ENCODE data around the gene IL1A.

The IL1A gene

GRCh38 chr2:112825706-112826105 lies 41.4 kb upstream of the IL1A start:
- TF ChIP-seq, protein P1, sequence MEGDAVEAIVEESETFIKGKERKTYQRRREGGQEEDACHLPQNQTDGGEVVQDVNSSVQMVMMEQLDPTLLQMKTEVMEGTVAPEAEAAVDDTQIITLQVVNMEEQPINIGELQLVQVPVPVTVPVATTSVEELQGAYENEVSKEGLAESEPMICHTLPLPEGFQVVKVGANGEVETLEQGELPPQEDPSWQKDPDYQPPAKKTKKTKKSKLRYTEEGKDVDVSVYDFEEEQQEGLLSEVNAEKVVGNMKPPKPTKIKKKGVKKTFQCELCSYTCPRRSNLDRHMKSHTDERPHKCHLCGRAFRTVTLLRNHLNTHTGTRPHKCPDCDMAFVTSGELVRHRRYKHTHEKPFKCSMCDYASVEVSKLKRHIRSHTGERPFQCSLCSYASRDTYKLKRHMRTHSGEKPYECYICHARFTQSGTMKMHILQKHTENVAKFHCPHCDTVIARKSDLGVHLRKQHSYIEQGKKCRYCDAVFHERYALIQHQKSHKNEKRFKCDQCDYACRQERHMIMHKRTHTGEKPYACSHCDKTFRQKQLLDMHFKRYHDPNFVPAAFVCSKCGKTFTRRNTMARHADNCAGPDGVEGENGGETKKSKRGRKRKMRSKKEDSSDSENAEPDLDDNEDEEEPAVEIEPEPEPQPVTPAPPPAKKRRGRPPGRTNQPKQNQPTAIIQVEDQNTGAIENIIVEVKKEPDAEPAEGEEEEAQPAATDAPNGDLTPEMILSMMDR (IDR thresholded peaks at IDR 0.05; ENCODE audit: borderline replicate concordance, control extremely low read depth, extremely low read depth, insufficient read depth, missing control alignments) = no peak
- DNase-seq (ENCODE audit: low spot score) = no peak
- in situ Hi-C loops (cut with MboI; ENCODE audit: low sequenced_read_pairs, unreplicated experiment) = no loop called here

GRCh38 chr2:112824694-112825085 lies 40.4 kb upstream of the IL1A start:
- in situ Hi-C loops (cut with MboI; ENCODE audit: low sequenced_read_pairs, unreplicated experiment) = no loop called here
- DNase-seq (ENCODE audit: low spot score) = no peak
- TF ChIP-seq, protein P1 (IDR thresholded peaks at IDR 0.05; ENCODE audit: borderline replicate concordance, control extremely low read depth, extremely low read depth, insufficient read depth, missing control alignments) = no peak

DNA sequence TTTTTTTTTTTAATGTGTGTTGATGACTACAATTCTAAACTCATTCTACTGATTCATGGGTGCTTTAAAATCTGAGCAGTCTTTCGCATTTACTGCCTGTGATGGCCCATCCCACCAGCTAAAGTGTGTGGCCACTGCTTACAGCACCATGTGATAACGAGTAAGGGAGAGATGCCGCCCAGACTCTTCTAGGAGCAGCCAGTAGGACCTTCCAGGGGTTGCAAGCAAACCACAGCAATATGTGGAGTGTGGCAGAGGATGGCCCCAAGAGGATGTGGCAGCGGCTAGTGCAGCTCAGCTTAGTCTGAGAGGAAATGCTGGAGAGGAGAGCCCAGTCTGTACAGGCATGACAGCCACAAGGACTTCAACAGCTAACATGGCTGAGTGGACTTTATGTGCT lies 37.4 kb upstream of the IL1A start:
- in situ Hi-C loops (cut with MboI; ENCODE audit: low sequenced_read_pairs, unreplicated experiment) = no loop called here
- DNase-seq (ENCODE audit: low spot score) = no peak
- TF ChIP-seq, protein P1 (IDR thresholded peaks at IDR 0.05; ENCODE audit: borderline replicate concordance, control extremely low read depth, extremely low read depth, insufficient read depth, missing control alignments) = no peak

GRCh38 chr2:112821142-112821541 lies 36.8 kb upstream of the IL1A start:
- in situ Hi-C loops (cut with MboI; ENCODE audit: low sequenced_read_pairs, unreplicated experiment) = no loop called here
- peak; percentile 71 for DNase-seq (ENCODE audit: low spot score)
- TF ChIP-seq, protein P1 (IDR thresholded peaks at IDR 0.05; ENCODE audit: borderline replicate concordance, control extremely low read depth, extremely low read depth, insufficient read depth, missing control alignments) = no peak

GRCh38 chr2:112820343-112820742 lies 36.0 kb upstream of the IL1A start:
- in situ Hi-C loops (cut with MboI; ENCODE audit: low sequenced_read_pairs, unreplicated experiment) = no loop called here
- TF ChIP-seq, protein P1 (IDR thresholded peaks at IDR 0.05; ENCODE audit: borderline replicate concordance, control extremely low read depth, extremely low read depth, insufficient read depth, missing control alignments) = no peak
- DNase-seq (ENCODE audit: low spot score) = no peak

- TF ChIP-seq, protein P1 (IDR thresholded peaks at IDR 0.05; ENCODE audit: borderline replicate concordance, control extremely low read depth, extremely low read depth, insufficient read depth, missing control alignments) = no peak
- no peak for DNase-seq (ENCODE audit: low spot score)
- in situ Hi-C loops (cut with MboI; ENCODE audit: low sequenced_read_pairs, unreplicated experiment) = no loop called here
Observed at GRCh38 chr2:112819081-112819480, 34.8 kb upstream of the IL1A start.

Measured in GM13976 (cell line).